GM23248 (cell line): ENCODE measurements around the gene LRRC1.

Experiments used
- EZH2 ChIP-seq: fragments of 200-600 bp; sonication (generic); IDR thresholded peaks from 2 replicates; pipeline ENCODE4 v1.6.1; 2018; ENCODE audit warnings: antibody characterized with exemption, mild to moderate bottlenecking; ENCODE audit not compliant: insufficient read depth, poor library complexity, severe bottlenecking
- EZH2phosphoT487 ChIP-seq: fragments of 200-600 bp; sonication (generic); IDR thresholded peaks from 2 replicates; pipeline ENCODE4 v1.6.1; 2018; ENCODE audit warnings: antibody characterized with exemption, moderate library complexity, mild to moderate bottlenecking, low read depth; ENCODE audit not compliant: insufficient read depth

DNA sequence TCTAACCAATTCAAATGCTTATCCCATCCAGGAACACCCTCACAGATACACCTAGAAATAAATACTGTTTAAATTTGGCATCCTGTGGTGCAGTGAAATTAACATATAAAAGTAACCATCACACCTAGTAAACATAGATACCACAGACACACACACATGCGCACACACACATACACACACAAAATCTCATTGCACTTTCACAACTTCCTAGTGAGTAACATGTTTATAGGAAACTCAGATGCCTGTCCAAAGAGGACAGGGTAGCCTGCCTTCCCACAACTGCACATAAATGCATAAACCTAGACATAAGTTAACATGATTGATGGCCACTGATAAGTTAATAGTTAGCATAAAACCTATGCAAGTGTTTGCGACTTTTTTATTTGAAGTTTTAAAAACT is 56.8 kb downstream of the LRRC1 start:
- TF ChIP-seq EZH2 (no peak), EZH2phosphoT487 (no peak)
